KBM-7 (cell line): ENCODE results near the gene GHRH.

Experiments
- DNase-seq: peaks from one replicate; pipeline ENCODE4 v3.0.0-alpha.2; 2015
- in situ Hi-C: fragments of 300-500 bp; cut with MboI; formaldehyde crosslinking; loops from 2 replicates; pipeline ENCODE4 v1.14.3; 2020; ENCODE audit warnings: low sequenced_read_pairs, low pct_unique_long_range_greater_than_20kb, mixed read lengths

Gene GHRH

DNA sequence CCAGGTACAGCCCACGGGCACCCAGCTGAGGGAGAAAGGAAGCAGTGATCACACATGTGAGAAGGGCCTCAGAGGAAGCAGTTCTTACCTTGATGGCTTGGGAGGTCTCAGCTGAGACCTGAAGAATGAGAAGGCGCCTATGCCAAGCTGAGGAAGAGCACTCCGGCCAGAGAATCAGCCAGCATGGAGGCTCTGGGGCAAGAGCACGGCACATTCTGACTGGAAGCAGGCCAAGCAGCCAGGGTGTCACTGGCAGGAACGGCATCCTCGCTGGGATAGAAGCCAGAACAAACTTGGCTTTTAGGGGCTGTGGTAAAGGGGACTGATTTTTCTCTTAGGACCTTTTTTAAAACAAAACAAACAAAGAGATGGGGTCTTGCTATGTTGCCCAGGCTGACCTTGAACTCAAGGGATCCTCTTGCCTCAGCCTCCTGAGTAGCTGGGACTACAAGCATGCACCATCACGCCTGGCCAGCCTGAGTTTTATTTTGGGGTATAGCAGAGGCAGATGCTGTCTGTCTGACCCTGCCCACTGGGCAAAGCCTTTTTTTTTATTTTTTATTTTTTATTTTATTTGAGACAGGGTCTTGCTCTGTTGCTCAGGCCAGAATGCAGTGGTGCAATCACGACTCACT lies 17.6 kb downstream of the GHRH start:
- no peak for DNase-seq
- in situ Hi-C loops = no loop called here

DNA sequence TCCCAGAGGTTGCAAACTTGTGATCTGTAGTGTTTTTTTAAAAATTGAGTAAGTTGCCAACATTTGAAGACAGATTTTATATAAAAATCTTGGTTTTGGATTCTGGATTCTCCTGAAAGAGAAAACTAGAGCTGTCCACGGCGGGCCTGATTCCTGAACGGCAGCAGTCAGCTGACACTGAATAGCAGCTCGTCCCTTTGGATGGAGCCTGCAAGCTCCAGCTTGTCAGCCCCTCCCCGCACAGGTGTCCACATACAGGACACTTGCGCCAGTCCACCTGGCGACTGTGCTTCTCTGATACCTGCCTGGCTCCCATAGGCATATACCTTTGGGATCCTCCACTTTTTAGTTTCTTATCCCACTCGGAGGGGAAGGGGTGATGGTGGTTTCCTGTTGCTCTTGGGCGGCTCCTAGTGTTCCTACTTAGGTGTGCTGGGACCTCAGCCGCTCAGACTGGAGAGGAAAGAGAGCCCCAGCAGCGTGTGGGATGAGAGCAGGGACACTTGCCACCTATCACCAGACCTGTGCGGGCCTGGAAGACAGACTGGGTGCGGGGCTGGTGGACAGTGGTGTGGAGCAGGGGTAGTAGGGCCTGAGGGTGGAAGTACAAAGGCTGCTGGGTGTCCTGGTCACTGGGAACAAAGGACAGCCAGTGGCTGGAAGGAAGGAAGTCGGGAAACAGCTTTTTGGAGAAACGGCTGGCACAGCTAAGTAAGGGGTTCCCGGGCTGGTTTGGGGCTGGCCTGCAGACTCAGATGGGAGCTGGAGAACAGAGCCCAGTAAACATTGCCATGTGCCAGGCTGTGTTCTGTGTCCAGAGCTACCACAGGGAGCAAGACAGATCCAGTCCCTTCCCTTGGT lies 18.3 kb downstream of the GHRH start:
- no peak for DNase-seq
- in situ Hi-C loops = no loop called here

DNA sequence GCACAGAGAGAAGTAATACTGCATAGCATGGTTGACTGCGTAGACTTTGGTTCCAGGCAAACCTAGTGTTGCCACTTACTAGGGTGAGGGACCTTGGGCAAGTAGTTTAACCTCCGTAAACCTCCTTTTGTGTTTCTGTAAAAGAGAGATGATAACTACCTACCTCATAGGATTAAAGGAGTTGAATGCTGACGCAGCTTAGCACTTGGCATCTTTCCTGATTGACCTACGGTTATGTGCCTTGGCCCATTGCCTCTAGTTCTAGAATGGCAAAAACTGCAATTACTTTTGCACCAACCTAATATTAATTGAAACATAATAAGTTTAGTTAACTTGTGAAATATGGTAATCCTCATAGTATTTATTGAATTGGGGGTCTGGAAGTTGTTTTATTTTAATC lies 19.1 kb downstream of the GHRH start:
- DNase-seq = no peak
- in situ Hi-C loops = no loop called here

DNA sequence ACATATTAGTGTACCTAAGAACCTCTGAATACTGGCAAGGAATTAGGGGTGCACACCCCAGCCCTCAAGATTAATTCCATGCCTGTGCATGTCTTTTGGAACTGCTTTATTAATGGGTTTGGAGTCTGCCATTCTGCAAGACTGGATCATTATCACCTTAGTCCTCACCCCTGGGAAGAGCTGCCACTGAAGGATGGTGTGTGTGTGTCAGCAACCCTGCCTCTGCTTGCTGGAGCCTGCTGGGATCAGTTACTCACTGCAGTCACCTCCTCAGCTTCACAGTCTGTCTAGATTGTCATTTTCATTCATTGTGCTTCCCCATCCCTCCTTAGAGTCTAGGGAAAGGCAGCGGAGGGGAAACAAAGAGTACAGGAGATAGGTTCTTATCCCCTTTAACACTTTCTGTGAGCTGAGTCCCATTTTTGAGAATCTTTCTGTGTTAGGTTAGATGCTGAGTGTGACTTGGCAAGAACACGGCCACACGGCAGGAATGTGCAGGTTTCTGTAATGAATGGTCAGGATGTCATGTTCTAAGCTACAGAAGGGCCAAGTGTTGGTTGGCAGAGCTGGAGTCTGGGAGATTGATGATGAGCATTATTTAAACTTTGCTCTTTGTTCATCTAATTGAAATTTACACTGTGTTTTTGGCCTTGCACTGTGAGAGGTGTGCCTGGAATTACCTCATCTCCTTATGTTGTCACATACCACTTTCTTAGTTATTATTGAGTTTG lies 21.1 kb downstream of the GHRH start:
- in situ Hi-C loops = no loop called here
- no peak for DNase-seq

DNA sequence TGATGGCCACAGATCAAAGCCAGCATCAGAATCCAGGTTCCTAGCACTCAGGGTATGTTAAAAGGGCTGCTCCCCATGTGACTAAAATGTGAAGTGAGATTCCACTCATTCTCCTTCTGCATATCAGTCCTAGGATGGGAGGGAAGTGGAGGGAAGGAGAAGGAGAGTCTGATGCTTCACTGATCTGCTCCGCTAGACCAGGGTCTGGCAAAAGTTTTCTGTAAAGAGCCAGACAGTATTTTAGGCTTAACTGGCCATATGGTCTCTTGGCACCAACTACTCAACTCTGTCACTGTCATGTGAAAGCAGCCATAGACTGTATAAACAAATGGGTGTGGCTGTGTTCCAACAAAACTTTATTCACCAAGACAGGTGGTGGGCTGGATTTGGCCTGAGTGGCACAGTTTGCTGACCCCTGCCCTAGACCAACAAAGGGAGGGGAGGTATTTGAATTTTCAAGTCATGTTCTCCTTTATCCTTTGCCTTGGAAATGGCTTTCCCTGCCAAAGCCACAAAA lies 22.6 kb downstream of the GHRH start:
- in situ Hi-C loops = no loop called here
- DNase-seq = no peak

DNA sequence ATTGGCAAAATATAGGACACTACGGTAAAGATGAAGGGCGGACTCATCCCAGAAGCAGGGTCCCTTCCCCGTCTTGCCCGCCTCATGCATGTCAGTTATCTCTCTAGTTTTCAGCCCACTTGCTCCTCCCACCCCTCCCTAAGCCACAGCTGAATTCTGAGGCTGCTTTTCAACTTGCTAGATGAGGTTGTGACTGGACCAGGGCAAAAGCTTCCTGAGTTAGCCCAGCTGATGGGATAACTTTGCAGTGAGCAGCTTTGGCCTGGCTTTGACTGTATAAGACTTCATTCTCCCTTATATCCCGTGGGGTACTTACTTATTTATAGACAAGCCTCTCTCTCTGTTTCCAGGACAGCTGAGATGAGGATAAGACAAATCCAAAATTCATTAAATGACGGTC lies 23.2 kb downstream of the GHRH start:
- DNase-seq = no peak
- in situ Hi-C loops = no loop called here

DNA sequence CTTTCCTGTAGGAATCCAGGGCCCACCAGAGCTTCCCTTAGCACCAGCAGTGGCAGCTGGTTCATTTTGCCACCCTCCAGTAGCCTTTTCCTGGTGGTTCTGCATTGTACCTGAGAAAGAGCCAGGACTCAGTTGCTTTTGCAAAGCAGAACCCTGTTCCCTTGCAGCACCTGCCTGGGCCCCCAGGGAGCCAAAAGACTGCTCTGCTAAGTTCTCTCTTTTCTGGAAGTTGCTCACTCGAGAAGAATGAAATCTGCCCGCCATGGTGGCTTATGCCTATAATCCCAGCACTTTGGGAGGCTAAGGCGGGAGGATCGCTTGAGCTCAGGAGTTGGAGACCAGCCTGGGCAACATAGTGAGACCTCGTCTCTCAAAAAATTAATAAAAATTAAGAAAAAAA lies 24.0 kb downstream of the GHRH start:
- DNase-seq = no peak

DNA sequence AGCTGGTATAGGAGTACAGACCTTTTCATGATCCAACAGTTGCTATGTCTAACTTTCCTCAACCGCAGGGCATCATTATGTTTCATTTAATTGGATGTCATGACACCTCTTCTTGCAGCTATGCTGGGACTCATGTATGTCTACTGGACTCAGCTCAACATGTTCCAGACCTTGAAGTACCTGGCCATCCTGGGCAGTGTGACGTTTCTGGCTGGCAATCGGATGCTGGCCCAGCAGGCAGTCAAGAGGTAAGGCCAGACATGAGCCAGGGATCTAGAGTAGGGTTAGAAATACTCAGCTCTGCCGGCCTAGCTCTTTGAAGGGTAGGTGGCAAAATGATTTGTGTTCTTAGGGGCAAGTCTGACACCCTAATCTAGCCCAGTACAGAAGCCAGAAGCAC lies 25.2 kb downstream of the GHRH start:
- in situ Hi-C loops = no loop called here
- no peak for DNase-seq

More for the DNA sequence above, 24.0 kb downstream of the GHRH start:
- in situ Hi-C loops = no loop called here

DNA sequence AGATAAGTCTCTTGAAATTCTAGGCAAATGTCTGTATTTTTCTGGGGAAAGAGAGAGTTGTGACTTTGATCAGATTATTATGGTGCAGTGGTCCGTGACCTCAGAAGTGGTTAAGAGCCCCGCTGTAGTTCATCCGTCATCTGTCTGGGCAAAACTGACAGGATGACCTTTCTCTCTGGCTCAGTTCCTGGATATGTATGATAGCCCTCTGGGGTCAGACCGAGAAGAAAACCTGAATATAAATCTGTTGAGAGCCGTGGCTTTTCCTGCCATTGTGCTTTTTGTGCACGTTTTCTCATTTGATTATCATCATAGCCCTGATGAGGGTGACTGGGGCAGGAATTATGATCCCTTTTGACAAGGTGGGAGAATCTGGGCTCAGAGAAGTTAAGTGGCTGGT lies 26.5 kb downstream of the GHRH start:
- in situ Hi-C loops = no loop called here
- DNase-seq = no peak

DNA sequence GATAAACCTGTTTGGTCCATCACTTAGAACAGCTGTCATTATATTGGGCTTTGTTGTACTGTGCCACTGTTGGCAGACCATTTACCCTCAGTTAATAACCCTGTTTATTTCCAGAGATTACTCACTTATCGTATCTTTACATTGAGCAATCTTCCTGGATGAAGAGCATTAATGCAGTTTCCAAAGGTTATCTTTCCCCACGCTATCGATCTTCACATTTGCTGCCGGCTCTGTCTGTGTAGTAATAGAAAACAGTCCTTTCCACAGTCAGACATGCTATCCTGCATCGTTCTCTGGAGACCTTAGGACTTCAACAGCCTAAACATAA lies 27.4 kb downstream of the GHRH start:
- no peak for DNase-seq
- in situ Hi-C loops = no loop called here

DNA sequence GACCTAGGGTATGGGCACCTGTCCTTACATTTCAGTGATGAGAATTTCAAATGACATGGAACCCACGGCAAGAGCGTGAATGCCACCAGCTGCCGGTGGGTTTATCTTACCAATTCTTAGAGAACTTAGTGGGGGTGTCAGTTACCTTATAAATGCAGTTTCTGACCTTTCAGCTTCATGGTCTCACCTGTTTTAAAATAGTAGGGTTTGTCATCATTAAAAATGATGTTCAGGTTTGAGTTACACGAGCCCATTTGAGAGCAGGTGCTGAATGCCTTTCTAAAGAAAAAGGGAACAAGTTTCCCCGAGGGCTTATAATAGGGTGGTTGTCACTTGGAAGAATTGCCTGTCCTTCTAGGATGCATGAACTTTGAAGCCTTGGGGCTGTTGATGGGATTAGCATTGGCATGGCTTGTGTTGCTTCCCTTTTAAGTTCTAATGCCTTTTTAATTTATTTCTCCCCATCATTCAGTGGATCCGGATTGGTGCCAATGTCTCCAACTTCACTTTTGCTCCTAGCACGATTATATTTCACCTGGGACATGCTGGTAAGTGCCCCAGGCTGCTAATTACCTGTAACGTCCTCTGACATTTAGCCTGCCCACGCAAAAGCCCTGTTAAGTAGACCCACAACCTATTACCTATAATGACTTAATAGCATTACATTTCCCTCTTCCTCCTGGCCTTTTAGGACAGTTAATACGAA lies 27.9 kb downstream of the GHRH start:
- no peak for DNase-seq
- in situ Hi-C loops = no loop called here

DNA sequence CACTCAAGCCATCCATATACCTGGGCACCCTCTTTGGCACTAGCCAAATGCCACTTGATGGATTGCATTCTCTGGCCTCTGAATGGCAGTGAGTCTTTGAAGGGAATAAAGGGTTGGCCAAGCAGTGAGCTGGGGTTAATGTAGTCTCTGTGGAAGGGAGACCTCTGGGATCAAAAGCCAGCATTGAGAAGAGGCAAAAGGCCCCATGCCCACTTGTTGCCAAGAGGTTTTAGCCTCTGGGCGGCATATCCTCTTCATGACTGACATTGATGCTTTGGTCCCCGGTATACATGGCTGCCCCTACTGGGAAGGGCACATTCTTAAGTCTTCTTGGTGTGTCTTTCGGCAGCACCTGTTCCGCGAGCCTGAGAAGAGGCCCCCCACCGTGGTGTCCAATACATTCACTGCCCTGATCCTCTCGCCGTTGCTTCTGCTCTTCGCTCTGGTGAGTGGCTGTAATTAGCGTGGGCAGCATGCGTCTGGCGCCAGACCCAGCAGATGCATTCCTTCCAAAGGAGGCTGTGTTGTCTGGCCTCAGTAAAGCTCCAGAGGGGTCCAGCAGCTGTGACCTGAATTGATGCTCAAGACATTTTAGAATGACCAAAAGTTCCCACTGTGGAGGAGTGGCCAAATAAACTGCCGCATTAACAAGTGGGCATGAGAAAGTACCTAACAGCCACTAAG lies 29.5 kb downstream of the GHRH start:
- DNase-seq = no peak
- in situ Hi-C loops = no loop called here

DNA sequence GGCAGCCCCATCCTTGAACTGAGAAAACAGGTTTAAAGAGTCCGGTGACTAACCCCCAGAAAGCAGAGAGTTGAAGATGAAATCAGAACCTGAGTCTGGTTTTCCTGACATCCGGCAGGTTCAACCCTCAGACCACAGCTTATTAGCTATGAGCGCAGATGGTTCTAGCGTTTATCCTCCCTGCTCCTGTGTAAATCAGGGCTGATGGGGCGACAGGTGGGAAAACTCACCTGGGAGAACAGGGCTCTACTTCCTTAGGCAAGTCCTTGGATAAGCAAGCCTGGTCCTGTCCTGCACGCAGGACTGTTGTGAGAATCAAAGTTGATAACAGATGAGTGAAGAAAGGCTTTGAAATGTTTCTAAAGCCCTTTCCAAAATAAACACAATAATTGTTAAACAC lies 31.4 kb downstream of the GHRH start:
- in situ Hi-C loops = no loop called here
- DNase-seq = no peak

DNA sequence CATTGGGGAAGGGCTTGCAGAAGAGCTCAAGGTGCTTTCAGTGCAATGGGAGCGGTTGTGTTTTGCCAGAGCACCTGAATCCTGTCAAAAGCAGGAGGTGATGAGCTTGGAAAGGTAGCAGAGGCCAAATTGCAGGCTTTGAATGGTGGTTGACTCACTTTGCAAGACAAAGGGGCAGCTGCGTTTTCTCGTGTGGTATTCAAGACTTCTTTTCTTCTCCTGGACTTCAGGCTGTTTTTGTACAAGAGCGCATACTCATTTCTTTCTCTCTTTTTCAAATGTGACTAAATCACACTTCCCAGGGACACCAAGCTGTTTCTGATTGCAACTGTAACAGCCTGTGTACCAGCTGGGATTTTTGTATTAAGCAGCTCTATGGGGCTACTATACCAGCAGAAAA lies 32.3 kb downstream of the GHRH start:
- in situ Hi-C loops = no loop called here
- no peak for DNase-seq

DNA sequence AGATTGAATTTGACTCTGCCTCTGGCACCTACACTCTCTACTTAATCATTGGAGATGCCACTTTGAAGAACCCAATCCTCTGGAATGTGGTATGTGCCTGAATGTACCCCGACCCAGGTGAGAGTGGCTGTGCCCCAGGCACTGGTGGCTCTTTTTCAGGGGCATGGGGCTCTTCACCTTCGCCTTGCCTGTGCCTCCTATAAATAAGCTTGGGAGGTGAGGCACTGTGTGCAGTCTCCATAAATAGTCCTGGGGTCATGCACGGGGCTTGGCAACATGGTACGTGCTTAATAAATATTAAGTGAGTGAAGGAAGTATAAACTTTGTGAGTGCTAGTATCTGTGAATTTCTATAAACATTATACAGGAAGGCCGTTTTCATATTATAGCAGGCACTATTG lies 33.0 kb downstream of the GHRH start:
- in situ Hi-C loops = no loop called here
- DNase-seq = no peak

DNA sequence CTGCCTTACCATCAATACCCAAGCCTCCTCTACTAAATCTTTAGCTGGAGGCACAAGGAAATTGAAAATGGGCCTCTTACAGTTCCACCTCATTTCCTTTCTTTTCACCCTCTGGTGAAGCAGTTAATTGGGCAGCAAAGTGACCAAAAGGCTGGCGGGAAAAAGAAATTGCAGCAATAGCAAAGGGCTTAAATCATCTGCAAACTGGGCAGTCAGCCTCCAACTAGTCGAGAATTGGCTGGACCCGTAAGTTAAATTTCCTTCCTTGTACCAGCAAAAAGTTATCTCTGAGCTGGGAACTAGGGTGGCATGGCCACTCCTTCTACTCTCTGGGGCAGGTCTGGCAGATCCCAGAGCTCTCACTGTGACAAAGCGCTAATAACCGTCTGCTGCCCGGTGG lies 33.5 kb downstream of the GHRH start:
- in situ Hi-C loops = no loop called here
- no peak for DNase-seq

DNA sequence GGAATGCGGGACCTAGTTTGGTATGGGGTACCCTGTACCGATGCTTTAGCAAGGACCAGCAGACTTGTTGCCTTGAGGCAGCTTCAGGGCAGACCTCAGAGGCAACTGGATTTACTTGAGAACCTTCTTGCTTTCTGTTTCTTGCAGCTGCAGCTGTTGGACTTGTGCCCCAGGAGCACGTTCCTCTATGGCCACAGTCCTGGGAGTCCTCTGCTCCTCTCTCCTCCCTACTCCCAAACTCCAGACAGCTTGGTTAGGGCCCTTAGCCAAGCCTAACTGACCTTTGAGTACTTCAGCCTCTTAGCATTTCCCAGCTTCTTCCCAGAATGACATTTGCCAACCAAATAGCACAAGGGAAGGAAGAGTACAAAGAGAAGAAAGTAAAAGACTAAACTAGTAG lies 34.7 kb downstream of the GHRH start:
- in situ Hi-C loops = no loop called here
- no peak for DNase-seq

DNA sequence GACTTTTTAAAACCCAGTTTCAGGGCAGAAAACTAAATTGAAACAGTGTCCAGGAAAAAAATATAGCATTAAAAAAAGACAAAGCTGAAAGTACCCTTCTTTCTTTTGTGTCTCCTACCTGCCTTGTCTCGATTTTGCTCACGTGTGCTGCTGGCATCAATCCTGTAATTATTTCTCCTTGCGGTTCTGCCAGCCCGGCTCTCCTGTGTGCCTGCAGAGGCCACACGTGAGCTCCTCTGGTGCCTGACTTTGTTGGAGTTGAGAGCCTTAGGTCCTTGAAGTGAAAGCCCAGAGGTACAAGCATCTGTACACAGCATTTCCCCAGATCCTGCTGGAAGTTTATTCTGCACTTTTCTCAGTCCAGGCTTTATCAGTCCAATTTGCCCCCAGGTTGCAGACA lies 36.5 kb downstream of the GHRH start:
- in situ Hi-C loops = no loop called here

DNA sequence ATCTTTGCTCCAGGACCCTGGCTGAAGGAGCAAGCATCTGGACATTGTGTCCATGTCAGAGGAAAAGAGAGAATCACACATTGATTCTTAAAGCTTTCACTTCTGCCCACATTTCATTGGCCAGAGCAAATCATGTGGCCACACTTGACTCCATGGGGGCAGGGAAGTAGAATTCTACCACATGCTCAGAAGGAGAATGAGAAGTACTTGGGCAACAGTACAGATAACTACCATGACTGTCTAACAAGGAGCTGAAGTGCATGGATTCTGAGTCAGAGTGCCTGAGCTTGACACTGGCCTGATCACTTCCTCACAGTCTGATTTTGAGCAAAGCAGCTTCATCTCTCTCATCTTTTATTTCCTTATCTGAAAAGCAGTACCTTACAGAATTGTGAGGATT lies 38.6 kb downstream of the GHRH start:
- in situ Hi-C loops = no loop called here

More for the DNA sequence above, 36.5 kb downstream of the GHRH start:
- DNase-seq = no peak

More for the DNA sequence above, 38.6 kb downstream of the GHRH start:
- peak; percentile 60 for DNase-seq
